Tibial nerve (tissue), 3 donors: ENCODE data around the gene POLG.

Experiments used
- POLR2A ChIP-seq, 2 donors: fragments of 450-650 bp; IDR thresholded peaks; one replicate each; pipeline ENCODE4 v1.6.1; 2017; ENCODE audit warnings: antibody characterized with exemption in 2 of 2, mild to moderate bottlenecking in 2 of 2, moderate library complexity in 2 of 2
- TF ChIP-seq, protein P1 (sequence below), 5 experiments: fragments of 200-600 bp in 3 of 5; fragments of 450-650 bp in 2 of 5; sonication (generic) in 3 of 5; IDR thresholded peaks; one replicate each; pipeline ENCODE4 v1.5.1; 2016 to 2019; ENCODE audit warnings: antibody characterized with exemption in 5 of 5, mild to moderate bottlenecking in 3 of 5, moderate library complexity in 2 of 5

DNA sequence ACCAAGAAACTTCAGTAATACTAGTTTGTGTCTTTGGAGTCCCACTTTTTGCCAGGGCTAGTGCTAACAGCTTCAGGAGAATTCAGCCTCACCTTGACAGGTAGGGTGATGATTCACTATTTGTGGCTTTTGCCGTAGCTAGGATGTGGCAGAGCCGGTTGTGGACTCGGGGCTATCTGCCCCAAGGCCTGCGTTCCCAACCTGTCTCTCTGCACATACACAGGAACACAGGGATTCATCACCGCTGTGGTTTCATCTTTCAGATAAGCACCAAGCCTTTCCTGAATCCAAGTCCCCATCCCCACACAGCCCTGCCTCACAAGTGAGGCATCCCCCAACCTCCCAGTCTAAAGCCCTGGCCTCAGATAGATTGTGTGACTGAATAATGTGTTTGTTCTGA, 45.2 kb upstream of the POLG start:
- TF ChIP-seq, protein P1, sequence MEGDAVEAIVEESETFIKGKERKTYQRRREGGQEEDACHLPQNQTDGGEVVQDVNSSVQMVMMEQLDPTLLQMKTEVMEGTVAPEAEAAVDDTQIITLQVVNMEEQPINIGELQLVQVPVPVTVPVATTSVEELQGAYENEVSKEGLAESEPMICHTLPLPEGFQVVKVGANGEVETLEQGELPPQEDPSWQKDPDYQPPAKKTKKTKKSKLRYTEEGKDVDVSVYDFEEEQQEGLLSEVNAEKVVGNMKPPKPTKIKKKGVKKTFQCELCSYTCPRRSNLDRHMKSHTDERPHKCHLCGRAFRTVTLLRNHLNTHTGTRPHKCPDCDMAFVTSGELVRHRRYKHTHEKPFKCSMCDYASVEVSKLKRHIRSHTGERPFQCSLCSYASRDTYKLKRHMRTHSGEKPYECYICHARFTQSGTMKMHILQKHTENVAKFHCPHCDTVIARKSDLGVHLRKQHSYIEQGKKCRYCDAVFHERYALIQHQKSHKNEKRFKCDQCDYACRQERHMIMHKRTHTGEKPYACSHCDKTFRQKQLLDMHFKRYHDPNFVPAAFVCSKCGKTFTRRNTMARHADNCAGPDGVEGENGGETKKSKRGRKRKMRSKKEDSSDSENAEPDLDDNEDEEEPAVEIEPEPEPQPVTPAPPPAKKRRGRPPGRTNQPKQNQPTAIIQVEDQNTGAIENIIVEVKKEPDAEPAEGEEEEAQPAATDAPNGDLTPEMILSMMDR (IDR thresholded peaks at IDR 0.05) = no peak
- TF ChIP-seq POLR2A (IDR thresholded peaks at IDR 0.05) = no peak
